ENCODE measurements around the gene C4BPA. TPM values are rescaled to one million over a fixed set of nuclear protein-coding genes. Genes with fewer than 3 reads are reported as not detected.

C4BPA gene
- total and polyA plus RNA-seq, 9 of the 15 experiments (the other 6 are each of a cell fraction or from before 2014, with no cell fraction given), result 0.04 to 0.22 (median 0.11) TPM; not detected in 3

DNA sequence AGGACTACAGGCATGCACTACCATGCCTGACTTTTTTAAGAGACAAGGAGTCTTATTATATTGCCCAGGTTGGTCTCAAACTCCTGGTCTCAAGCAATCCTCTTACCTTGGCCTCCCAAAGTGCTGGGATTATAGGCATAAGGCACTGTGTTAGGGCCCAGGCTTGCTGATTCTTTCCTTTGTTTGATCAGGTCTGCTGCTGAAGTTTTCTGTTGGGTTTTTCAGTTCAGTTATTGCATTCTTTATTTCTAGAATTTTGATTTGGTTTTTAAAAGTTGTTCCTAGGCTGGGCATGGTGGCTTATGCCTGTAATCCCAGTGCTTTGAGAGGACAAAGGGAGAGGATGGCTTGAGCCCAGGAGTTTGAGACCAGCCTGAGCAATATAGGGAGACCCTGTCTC, 47.9 kb downstream of the C4BPA start:
- BruUV-seq (replicated peaks), result no TSS peak
- CTCF ChIA-PET (ENCODE audit: low intra/inter-chr PET ratio), result interaction anchor here (0.6 kb wide), 1 partner anchor 392 kb away, joined by 5 read pairs; no protein-coding TSS in a partner anchor
- H2AFZ ChIP-seq (ENCODE audit: low read depth, low read length), result no peak overlapping the region
- ATAC-seq (no peak), FAIRE-seq (no peak), DNase-seq (ENCODE audit: extremely low read depth in 1 of 4, low spot score in 3 of 4) (no peak)
- no peak overlapping the region for H3K4me3 ChIP-seq
- POLR2A ChIA-PET, result interaction anchor here (1.0 kb wide), 1 partner anchor 13 kb away, joined by 3 read pairs; no protein-coding TSS in a partner anchor
- intact Hi-C loops (cut with micrococcal nuclease) (no loop called here), in situ Hi-C loops (cut with MboI) (no loop called here)
- no peak overlapping the region for H3K27ac ChIP-seq (ENCODE audit: extremely low read depth, low read depth, low read length)
- no peaks in the 10 kb centered on the region for H4K20me1 ChIP-seq (replicated peaks; ENCODE audit: control insufficient read depth, insufficient read depth, low read length)
- no peaks in the 10 kb centered on the region for H3K9me1 ChIP-seq (ENCODE audit: control insufficient read depth, insufficient read depth, low read length)
- H3K9me3 ChIP-seq (replicated peaks; ENCODE audit: control insufficient read depth, insufficient read depth, low read depth, low read length), result peaks cover 3% of the 10 kb centered on the region; the same call in 1 of the 2 replicates
- no peaks in the 10 kb centered on the region for H3K79me2 ChIP-seq (ENCODE audit: control insufficient read depth, insufficient read depth, low read length)
- no peak overlapping the region for H3K4me2 ChIP-seq (ENCODE audit: insufficient read depth, low read length)
- H3K27me3 ChIP-seq (ENCODE audit: control insufficient read depth in 2 of 2, insufficient read depth in 2 of 2, low read length in 2 of 2), result no peaks in the 10 kb centered on the region
- H3K36me3 ChIP-seq (ENCODE audit: control insufficient read depth, insufficient read depth, low read length), result no peaks in the 10 kb centered on the region
- no peak overlapping the region for H3K9ac ChIP-seq (ENCODE audit: insufficient read depth in 1 of 2, low read depth in 2 of 2, low read length in 2 of 2)
- H3K4me1 ChIP-seq (replicated peaks in 1 of 2; ENCODE audit: control insufficient read depth in 2 of 2, insufficient read depth in 2 of 2, low read length in 2 of 2), result no peaks in the 10 kb centered on the region
- no peak for TF ChIP-seq TAL1 (IDR thresholded peaks at IDR 0.05)
- no peak for TF ChIP-seq ARID1B (IDR thresholded peaks at IDR 0.05)
- TF ChIP-seq, protein P1, sequence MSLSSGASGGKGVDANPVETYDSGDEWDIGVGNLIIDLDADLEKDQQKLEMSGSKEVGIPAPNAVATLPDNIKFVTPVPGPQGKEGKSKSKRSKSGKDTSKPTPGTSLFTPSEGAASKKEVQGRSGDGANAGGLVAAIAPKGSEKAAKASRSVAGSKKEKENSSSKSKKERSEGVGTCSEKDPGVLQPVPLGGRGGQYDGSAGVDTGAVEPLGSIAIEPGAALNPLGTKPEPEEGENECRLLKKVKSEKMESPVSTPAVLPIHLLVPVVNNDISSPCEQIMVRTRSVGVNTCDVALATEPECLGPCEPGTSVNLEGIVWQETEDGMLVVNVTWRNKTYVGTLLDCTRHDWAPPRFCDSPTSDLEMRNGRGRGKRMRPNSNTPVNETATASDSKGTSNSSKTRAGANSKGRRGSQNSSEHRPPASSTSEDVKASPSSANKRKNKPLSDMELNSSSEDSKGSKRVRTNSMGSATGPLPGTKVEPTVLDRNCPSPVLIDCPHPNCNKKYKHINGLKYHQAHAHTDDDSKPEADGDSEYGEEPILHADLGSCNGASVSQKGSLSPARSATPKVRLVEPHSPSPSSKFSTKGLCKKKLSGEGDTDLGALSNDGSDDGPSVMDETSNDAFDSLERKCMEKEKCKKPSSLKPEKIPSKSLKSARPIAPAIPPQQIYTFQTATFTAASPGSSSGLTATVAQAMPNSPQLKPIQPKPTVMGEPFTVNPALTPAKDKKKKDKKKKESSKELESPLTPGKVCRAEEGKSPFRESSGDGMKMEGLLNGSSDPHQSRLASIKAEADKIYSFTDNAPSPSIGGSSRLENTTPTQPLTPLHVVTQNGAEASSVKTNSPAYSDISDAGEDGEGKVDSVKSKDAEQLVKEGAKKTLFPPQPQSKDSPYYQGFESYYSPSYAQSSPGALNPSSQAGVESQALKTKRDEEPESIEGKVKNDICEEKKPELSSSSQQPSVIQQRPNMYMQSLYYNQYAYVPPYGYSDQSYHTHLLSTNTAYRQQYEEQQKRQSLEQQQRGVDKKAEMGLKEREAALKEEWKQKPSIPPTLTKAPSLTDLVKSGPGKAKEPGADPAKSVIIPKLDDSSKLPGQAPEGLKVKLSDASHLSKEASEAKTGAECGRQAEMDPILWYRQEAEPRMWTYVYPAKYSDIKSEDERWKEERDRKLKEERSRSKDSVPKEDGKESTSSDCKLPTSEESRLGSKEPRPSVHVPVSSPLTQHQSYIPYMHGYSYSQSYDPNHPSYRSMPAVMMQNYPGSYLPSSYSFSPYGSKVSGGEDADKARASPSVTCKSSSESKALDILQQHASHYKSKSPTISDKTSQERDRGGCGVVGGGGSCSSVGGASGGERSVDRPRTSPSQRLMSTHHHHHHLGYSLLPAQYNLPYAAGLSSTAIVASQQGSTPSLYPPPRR (CRISPR knock-in tag; IDR thresholded peaks at IDR 0.05; ENCODE audit: borderline replicate concordance), result no peak
- TF ChIP-seq FOXA3 (CRISPR knock-in tag; conservative IDR thresholded peaks at IDR 0.05 in 1 of 2, IDR thresholded peaks at IDR 0.05 in 1 of 2), result 0 out of 4 replicates have a peak, but pooled peaks of 1 of the 2 experiments have one; percentile 12
- 0 out of 4 replicates have a peak, but pooled peaks of 1 of the 2 experiments have one; percentile 21 for TF ChIP-seq TRIM24 (IDR thresholded peaks at IDR 0.05)
- TF ChIP-seq NCOR1 (IDR thresholded peaks at IDR 0.05), result no peak
- TF ChIP-seq ZNF184 (CRISPR knock-in tag; IDR thresholded peaks at IDR 0.05), result no peak
- TF ChIP-seq, protein P2, sequence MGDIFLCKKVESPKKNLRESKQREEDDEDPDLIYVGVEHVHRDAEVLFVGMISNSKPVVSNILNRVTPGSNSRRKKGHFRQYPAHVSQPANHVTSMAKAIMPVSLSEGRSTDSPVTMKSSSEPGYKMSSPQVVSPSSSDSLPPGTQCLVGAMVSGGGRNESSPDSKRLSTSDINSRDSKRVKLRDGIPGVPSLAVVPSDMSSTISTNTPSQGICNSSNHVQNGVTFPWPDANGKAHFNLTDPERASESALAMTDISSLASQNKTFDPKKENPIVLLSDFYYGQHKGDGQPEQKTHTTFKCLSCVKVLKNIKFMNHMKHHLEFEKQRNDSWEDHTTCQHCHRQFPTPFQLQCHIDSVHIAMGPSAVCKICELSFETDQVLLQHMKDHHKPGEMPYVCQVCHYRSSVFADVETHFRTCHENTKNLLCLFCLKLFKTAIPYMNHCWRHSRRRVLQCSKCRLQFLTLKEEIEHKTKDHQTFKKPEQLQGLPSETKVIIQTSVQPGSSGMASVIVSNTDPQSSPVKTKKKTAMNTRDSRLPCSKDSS (IDR thresholded peaks at IDR 0.05; ENCODE audit: low read depth, partially characterized antibody), result peak; percentile 74
- TF ChIP-seq ZEB2 (IDR thresholded peaks at IDR 0.05), result 0 out of 2 replicates have a peak, but pooled peaks have one; percentile 31
- TF ChIP-seq CHD2 (IDR thresholded peaks at IDR 0.05; ENCODE audit: low read depth, low read length), result no peak
- TF ChIP-seq NCOA1 (IDR thresholded peaks at IDR 0.05; ENCODE audit: low read depth), result no peak
- peak; percentile 93 for TF ChIP-seq TRIM28 (IDR thresholded peaks at IDR 0.05)
- TF ChIP-seq KAT7 (CRISPR knock-in tag; IDR thresholded peaks at IDR 0.05; ENCODE audit: borderline replicate concordance), result no peak
- TF ChIP-seq CHD4 (IDR thresholded peaks at IDR 0.05; ENCODE audit: insufficient read depth, insufficient replicate concordance, low read depth, low read length, poor library complexity, severe bottlenecking), result no peak
- TF ChIP-seq KLF13 (tag; IDR thresholded peaks at IDR 0.05; ENCODE audit: borderline replicate concordance, low read depth), result no peak
- TF ChIP-seq, protein P3, sequence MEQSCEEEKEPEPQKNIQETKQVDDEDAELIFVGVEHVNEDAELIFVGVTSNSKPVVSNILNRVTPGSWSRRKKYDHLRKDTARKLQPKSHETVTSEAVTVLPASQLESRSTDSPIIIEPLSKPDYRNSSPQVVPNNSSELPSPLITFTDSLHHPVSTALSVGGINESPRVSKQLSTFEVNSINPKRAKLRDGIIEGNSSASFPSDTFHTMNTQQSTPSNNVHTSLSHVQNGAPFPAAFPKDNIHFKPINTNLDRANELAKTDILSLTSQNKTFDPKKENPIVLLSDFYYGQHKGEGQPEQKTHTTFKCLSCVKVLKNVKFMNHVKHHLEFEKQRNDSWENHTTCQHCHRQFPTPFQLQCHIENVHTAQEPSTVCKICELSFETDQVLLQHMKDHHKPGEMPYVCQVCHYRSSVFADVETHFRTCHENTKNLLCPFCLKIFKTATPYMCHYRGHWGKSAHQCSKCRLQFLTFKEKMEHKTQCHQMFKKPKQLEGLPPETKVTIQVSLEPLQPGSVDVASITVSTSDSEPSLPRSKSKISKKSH (CRISPR knock-in tag; IDR thresholded peaks at IDR 0.05), result peak; percentile 78; the same call in 1 of the 2 replicates
- no peak for TF ChIP-seq PHF21A (IDR thresholded peaks at IDR 0.05; ENCODE audit: borderline replicate concordance, low read depth)

Measured in K562 (cell line).